DOHH2 (cell line): ENCODE results near the gene GZMM.

Experiments used
- CTCF ChIP-seq: fragments of 200-600 bp; sonication (generic); IDR thresholded peaks from one replicate; pipeline ENCODE4 v1.5.1; 2014; ENCODE audit warnings: antibody characterized with exemption, mild to moderate bottlenecking, low read depth, low read length; ENCODE audit not compliant: poor library complexity, severe bottlenecking
- EZH2phosphoT487 ChIP-seq: fragments of 200-600 bp; sonication (generic); IDR thresholded peaks from 2 replicates; pipeline ENCODE4 v1.6.1; 2017; ENCODE audit warnings: borderline replicate concordance, mild to moderate bottlenecking, antibody characterized with exemption, low read length, moderate library complexity, mixed read lengths

GRCh38 chr19:572743-573518 is 29.1 kb downstream of the GZMM start:
- TF ChIP-seq CTCF, result no peak
- no peak for TF ChIP-seq EZH2phosphoT487
